ENCODE data around the gene SEMA4B.

Gene SEMA4B

GRCh38 chr15:90265271-90266060 lies 64.3 kb downstream of the SEMA4B start, which contains the start of gene NGRN:
Gene NGRN (plus strand): TSS chr15:90265672. CDS start chr15:90265713, 41 bp downstream.
- Histone ChIP-seq H3K36me3 (ENCODE audit: control insufficient read depth, insufficient read depth, low read length) (no peaks in the 10 kb centered on the region; the same call in 1 of the 2 replicates), H3K4me3 (replicated peaks; ENCODE audit: low read depth, low read length) (peak within 1 kb of the TSS; percentile 91), H3K27me3 (replicated peaks; ENCODE audit: control insufficient read depth, insufficient read depth, low read length) (no peaks in the 10 kb centered on the region)
- peak; percentile 91 for DNase-seq (ENCODE audit: extremely low read depth, insufficient read length)
- no peak for TF ChIP-seq CTCF (IDR thresholded peaks at IDR 0.05; ENCODE audit: insufficient read depth, low read length, poor library complexity, severe bottlenecking)

GRCh38 chr15:90266061-90266431 lies 64.9 kb downstream of the SEMA4B start:
- TF ChIP-seq CTCF (IDR thresholded peaks at IDR 0.05; ENCODE audit: insufficient read depth, low read length, poor library complexity, severe bottlenecking), result peak; percentile 2

GRCh38 chr15:90266485-90266884 lies 65.4 kb downstream of the SEMA4B start:
- H3K36me3 ChIP-seq (ENCODE audit: control insufficient read depth, insufficient read depth, low read length), result peaks cover 6% of the 10 kb centered on the region
- TF ChIP-seq CTCF (IDR thresholded peaks at IDR 0.05; ENCODE audit: insufficient read depth, low read length, poor library complexity, severe bottlenecking), result no peak
- no peak for DNase-seq (ENCODE audit: extremely low read depth, insufficient read length)
- peak overlapping the region; percentile 91 for H3K4me3 ChIP-seq (replicated peaks; ENCODE audit: low read depth, low read length)
- H3K27me3 ChIP-seq (replicated peaks; ENCODE audit: control insufficient read depth, insufficient read depth, low read length), result no peaks in the 10 kb centered on the region

More at GRCh38 chr15:90266061-90266431, 64.9 kb downstream of the SEMA4B start:
- Histone ChIP-seq H3K27me3 (replicated peaks; ENCODE audit: control insufficient read depth, insufficient read depth, low read length) (no peaks in the 10 kb centered on the region), H3K36me3 (ENCODE audit: control insufficient read depth, insufficient read depth, low read length) (peaks cover 4% of the 10 kb centered on the region; the same call in 1 of the 2 replicates), H3K4me3 (replicated peaks; ENCODE audit: low read depth, low read length) (peak overlapping the region; percentile 91)
- no peak for DNase-seq (ENCODE audit: extremely low read depth, insufficient read length)

- H3K36me3 ChIP-seq (ENCODE audit: control insufficient read depth, insufficient read depth, low read length), result peaks cover 10% of the 10 kb centered on the region
- no peak overlapping the region for H3K4me3 ChIP-seq (replicated peaks; ENCODE audit: low read depth, low read length)
- no peak for TF ChIP-seq CTCF (IDR thresholded peaks at IDR 0.05; ENCODE audit: insufficient read depth, low read length, poor library complexity, severe bottlenecking)
- no peaks in the 10 kb centered on the region for H3K27me3 ChIP-seq (replicated peaks; ENCODE audit: control insufficient read depth, insufficient read depth, low read length)
- DNase-seq (ENCODE audit: extremely low read depth, insufficient read length), result no peak
These were observed 67.3 kb downstream of the SEMA4B start for GRCh38 chr15:90268415-90268814.

GRCh38 chr15:90270502-90271150 lies 69.5 kb downstream of the SEMA4B start:
- DNase-seq (ENCODE audit: extremely low read depth, insufficient read length), result no peak
- no peak for TF ChIP-seq CTCF (IDR thresholded peaks at IDR 0.05; ENCODE audit: insufficient read depth, low read length, poor library complexity, severe bottlenecking)
- Histone ChIP-seq H3K36me3 (ENCODE audit: control insufficient read depth, insufficient read depth, low read length) (peaks cover 11% of the 10 kb centered on the region), H3K4me3 (replicated peaks; ENCODE audit: low read depth, low read length) (no peak overlapping the region), H3K27me3 (replicated peaks; ENCODE audit: control insufficient read depth, insufficient read depth, low read length) (no peaks in the 10 kb centered on the region)
